A673 (cell line): Measurements from ENCODE around the gene ADGRB2.
A peak's percentile ranks its signal among the peaks of the same experiment; 100 is the strongest.

Source experiments
- CTCF ChIP-seq: fragments of 300-800, 200-600 bp; sonication (generic); conservative IDR thresholded peaks from 2 replicates; pipeline ENCODE4 v1.5.1; 2017; ENCODE audit warnings: low read depth, mild to moderate bottlenecking, antibody characterized with exemption, low read length, moderate library complexity, mixed read lengths
- EZH2 ChIP-seq: fragments of 200-600 bp; sonication (generic); IDR thresholded peaks from 2 replicates; pipeline ENCODE4 v1.6.1; 2017; ENCODE audit warnings: borderline replicate concordance, low read depth, mild to moderate bottlenecking, mixed read lengths, antibody characterized with exemption, low read length; ENCODE audit not compliant: poor library complexity, severe bottlenecking

- no peak for TF ChIP-seq CTCF
- TF ChIP-seq EZH2 = peak; percentile 50
These were observed 7.9 kb upstream of the ADGRB2 start for GRCh38 chr1:31771891-31772668.
